ENCODE measurements around the gene FOXP2.
"Not testable (repeated sequence)": the region's sequence is repeated elsewhere in the genome, so short reads cannot be mapped to it uniquely, and the experiment has no call there.

The FOXP2 gene

DNA sequence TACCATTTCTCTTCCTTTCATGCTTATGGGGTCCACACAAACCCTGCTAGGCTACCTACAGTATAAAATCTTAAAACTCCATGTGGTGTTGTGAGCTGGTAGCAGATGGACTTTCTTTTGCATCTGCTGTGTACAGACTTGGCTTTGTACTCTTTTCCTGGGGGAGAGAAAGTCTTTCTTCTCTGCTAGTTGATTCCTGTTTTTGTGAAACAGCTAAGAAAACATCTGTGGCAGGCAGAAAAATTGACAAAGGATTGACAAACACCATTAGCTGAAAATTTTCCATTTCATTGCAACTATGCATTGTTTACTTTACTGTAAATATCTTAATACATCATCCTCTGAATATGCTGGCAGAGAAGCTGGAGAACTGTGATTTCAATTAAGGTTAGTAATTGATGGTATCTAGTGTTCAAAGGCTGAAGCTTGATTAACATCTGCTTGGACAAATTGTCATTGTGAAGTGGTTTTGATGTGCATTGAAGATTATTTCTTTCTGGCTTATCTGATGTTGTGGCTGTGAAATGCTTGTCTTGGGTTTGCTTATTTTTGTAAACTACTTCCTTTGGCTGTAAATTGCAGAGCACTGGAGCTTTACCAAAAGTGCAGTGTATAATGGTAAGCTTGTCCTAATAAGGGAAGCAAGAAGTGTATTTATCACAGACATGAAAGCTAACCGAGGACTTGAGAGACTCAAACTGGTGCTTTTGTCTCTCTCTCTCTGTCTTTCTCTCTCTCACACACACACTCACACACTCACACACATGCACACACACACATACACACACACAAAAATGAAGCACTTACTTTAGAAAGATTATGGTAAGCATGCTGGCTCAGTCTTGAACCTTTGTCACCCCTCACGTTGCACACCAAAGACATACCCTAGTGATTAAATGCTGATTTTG is at the start of gene FOXP2:
Gene FOXP2, plus strand, starts transcription at position 660 of the 908 bp plus-strand sequence. CDS start 11,697 bp downstream, outside the sequence.
- peak; percentile 26 for DNase-seq (ENCODE audit: low spot score)

DNA sequence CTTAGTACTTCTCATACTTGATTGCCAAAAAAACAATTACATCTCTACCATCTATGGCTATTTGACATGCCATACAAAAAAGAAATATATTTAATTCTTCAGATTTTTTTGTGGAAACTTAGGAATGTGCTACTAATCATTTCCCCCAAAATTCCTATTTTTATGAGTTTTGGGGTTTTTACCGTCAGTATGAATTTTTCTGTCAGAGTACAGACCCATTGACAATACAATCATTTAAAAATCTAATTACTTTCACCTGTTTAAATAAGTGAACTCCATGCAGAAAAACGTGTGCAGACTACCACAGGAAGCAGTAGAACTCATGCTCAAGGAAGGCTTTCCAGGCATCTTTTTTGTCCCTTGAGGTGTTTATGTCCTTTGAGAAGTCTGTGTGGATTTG is 48.8 kb upstream of the FOXP2 start:
- DNase-seq (ENCODE audit: low spot score) = no peak

DNA sequence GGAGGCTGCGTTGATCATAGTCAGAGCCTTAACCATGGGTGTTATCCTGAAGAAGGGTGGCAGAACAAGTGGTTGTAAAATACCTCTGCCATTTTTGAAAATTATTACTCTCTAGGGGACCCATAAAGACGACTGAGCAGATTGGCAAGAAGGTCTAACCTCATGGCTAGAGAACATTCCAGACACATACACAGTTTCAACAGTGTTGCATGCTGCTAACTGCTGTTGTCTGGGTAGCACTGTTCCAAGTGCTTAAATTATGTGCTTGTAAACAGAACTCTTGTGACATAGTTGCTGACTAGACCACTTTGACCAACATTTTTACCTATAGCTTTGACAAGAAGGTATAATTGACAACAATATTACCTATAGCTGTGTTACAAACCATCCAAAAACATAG is 46.1 kb upstream of the FOXP2 start:
- DNase-seq (ENCODE audit: low spot score) = no peak

DNA sequence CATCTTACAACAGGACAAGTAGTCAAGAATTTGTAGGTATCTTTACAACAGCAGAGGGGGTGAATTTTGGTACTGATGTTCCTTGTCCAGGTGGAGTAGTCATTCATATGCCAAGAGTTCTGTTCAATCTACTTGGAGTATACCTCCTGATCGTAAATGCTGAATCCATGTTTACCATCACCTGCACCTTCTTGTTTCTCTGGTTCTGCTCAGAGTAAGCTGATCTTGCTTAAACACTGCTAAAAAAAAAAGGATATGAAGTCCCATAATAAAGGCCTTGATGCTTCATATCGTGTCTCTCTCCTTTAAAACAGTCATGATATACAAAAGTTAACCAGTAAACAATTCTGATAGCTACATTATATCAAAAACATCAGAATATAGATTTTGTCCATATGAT is 45.3 kb upstream of the FOXP2 start:
- no peak for DNase-seq (ENCODE audit: low spot score)

DNA sequence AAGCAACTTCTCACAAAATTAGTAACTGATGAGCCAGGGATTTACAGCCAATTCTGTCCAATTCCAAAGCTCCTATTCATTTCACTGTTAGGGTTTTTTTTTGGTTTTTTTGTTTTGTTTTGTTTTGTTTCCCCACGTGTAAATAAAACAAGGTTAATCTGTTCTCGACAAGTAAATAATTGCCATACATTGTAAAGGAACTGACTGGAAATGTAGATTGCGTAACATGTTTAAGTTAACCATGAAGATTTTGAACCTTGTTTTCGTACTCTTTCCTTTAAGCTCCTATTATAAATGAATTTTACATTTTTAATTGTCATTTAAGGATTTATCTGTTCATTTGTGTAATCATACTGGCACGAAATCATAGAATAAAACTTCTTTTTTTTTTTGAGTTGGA is 42.0 kb upstream of the FOXP2 start:
- DNase-seq (ENCODE audit: low spot score) = no peak

DNA sequence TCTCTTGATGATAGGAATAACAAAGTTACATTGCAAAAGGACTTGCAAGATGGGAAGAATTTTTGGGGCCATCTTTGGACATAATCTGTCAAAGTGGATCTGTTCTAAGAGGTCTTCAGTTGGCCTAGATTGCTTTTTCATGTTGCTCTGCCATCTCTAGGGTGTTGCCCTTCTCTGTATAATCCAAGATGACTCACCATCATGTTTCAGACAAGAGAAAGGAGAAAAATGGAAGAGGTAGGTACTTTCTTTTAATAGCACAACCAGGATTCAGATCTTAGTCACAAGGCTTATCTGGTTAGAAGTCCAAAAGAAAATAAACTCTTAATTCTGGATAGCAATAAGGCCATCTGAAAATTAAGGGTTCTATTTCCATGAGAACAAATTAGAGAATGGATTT is 38.7 kb upstream of the FOXP2 start:
- DNase-seq (ENCODE audit: low spot score) = no peak

DNA sequence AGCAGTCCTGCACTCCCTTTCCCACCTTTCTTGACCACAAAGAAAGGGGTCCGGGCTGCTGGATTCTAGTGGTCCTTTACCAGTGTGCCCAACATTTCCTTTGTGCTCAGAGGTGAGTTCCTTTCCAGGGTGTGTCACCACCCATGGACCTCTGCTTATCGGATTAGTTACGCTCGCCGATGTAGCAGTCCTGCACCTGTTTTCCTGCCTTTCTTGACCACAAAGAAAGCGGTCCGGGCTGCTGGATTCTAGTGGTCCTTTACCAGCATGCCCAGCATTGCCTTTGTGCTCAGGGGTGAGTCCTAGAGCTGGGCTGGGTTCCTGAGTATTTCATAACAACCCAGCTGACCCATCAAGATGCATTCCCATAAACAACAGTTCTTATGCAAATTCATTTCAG is 30.7 kb upstream of the FOXP2 start:
- DNase-seq (ENCODE audit: low spot score) = not testable (repeated sequence)

DNA sequence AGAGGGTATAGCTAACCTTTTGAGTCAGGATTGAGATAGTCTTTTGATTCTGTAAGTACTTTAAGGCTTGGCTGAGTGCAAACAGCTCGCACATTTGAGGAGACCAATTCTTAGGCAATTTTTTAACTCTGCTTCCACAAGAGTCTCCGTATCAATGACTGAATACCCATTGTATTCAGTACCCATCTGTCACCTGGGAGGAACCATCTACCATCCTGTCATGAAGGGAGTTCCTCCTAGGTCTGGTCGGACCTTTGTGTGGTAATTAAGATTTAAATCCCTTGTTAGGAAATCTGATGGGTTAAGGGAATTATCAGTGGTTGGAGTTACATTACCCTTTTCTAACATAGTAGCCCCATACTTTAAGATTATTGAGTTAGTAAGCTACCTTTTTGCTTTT is 30.3 kb upstream of the FOXP2 start:
- not testable (repeated sequence) for DNase-seq (ENCODE audit: low spot score)

DNA sequence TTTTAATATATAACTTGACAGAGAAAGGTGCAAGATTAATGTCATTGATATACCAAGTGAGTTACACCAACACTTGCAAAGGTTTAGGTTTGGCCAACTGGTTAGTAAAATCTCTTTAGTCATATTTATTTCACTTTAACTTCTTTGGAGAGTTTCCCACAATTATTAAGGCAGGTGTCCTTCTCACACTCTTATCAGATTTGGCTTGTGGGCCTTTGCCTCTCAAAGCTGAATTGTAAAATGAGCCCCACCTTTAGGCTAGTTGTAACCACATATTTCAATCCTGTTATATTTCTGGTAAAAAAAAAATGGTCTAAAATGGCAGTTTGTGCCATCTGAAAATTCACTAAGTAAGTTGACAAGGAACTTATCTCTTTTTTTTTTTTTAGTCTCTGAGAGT is 26.6 kb upstream of the FOXP2 start:
- no peak for DNase-seq (ENCODE audit: low spot score)

DNA sequence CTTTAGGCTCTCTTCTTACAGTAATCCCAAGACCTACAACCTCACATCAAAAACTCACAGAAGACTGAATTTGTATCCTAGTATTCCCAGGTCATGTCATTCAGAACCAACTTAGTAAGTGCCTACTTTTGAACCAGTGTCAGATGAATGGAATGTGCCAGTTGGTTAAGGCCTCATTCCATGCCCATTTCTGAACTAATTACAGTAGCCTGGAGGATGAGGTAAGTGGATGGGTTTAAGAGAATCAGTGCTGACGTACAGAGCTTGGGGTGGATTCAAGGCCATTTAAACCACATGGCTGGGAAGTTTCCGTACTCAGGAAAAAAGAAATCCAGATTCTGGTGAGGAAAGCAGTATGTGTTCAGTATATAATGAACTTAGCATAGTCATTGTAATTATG is 21.9 kb upstream of the FOXP2 start:
- no peak for DNase-seq (ENCODE audit: low spot score)

DNA sequence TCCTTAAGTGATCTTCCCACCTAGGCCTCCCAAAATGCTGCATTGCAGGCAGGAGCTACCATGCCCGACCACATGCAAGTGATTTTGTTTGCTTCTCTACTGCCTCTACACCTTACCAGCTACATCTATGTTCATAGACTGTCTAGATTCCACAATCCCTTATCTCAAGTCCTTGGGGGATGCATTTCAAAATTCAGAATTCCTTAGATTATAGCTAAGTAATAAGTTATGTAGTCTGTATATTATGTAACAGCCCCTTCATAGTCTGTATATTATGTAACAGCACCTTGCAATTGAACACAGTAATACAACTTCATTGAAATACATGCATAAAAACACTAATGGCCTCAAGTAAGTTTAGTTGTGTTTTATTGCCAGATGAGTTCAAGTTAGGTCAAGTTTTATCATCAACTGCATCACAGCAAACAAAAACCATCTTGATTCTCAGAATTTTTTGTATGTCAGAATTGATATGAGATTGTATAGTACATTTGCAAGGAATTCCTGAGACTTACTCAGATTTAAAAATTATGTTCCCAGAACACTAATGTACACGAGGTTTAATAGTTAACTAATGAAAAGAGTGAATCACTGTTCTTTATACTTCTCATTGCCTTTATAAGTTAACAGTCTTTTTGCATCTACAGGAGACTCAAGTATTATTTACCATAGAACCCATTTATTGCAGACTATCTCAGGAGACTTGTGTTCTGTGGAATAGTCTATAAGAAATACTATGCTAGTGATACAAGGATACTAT is 11.6 kb upstream of the FOXP2 start:
- no peak for DNase-seq (ENCODE audit: low spot score)

DNA sequence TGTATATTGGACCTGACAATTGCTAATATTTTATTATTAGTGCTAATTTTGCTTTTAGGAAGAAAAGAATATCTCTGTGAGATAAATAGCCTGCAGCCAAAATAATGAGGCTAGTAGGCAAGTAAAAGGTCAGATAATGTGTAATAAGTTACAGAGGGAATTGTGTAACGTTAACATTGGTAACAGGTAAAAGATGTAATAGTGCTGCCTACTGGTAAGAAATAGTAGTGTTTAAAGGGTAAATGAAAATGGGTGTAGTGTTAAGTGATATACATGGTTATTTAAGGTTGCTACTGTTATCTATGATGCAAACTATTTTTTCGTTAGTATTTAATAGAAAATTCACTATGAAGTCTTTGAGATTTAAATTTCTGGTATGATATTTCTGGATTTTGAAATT is 9.2 kb upstream of the FOXP2 start:
- peak; percentile 70 for DNase-seq (ENCODE audit: low spot score)

DNA sequence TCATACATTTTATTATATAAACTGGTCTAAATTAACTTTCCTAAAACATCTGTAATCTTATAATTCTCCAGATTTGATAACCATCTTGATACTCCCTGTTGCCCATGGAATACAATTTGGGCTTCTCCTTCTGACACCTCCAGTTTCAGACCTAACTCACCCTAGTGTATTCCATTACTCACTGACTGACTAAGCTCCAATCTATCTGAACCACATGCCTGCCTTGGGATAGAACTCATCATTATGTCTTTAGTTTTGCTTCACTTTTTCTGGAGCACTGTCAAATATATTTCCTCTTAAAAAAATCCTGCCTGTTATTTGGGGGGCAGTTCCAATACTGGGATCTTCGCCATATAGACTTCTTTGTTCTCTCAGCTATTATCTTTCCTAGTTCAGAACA is 4.9 kb upstream of the FOXP2 start:
- DNase-seq (ENCODE audit: low spot score) = no peak

DNA sequence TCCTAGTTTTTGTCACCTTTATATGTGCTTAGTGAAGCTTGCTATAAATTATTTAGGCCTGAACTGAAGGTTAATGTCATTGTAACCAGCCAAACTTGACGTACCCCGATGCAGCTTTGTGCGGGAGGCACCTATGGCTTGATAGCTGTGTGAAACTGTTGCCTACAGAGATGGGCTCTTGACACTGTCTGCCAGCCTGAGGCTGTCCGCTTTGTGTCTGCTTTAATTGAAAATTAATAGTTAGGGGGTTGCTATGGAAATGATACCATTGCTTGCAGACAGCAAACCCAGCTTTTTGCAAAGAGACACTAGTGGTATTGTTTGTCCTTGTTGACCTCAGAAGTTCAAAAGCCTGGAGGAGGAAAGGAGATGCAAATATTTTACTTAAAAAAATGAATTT is 2.1 kb upstream of the FOXP2 start:
- DNase-seq (ENCODE audit: low spot score) = no peak

DNA sequence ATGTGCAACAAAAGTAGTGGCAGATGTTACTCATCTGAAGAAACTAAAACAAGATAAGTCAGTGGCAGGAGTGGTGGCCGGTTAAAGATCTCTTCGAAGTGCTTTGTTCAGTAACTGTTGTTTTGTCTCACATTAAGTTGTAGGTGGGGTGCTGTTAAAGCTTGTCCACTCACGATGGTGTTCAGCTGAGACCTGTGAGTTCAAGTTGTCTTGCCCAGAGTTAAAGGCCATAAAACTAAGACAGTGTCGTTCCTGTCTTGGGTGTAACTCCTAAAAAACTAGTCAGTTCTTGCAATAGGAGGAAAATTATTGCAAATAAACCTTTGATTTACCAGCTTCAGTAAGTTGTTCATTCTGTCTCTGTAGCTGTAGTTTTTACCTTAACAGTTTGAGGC is 857 bp upstream of the FOXP2 start:
- no peak for DNase-seq (ENCODE audit: low spot score)

DNA sequence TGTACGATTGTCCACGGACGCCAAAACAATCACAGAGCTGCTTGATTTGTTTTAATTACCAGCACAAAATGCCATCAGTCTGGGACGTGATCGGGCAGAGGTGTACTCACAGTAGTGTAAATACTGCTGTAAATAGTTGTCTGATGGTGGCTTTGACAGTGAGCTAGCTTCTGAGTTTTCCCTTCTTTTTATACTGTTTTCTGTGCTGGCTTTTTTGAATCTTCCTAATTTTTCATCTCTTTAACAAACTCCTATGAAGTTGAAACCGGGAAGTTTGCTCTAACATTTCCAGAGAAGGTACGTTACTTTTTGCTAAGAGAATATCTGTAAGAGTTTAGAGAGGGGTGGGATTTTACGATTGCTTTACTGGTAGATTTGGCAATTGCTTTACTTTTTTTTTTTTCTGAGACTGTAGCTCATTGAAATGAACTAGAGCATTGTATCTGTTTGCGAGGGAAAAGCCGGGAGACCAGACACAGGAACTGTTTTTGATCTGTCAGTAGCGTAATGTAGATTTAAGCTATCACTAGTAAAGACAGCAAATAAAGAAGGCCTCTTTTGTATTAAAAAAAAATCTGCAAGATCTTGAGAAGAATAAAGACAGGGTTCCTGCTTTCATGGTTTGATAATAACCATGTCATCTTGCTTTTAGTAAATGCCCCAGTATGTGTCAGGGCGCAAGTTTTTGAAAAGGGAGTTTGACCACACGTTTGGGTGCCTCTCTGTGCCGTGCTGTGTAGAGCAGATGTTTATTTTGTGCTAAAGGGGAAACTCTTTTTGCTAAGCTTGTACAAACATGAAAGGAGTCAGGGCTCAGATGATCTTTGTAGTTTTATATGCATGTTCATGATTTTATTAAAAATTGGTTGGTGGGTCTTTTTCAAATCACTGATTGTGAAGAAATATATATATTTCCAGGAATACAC is 712 bp downstream of the FOXP2 start:
- peak; percentile 20 for DNase-seq (ENCODE audit: low spot score)

DNA sequence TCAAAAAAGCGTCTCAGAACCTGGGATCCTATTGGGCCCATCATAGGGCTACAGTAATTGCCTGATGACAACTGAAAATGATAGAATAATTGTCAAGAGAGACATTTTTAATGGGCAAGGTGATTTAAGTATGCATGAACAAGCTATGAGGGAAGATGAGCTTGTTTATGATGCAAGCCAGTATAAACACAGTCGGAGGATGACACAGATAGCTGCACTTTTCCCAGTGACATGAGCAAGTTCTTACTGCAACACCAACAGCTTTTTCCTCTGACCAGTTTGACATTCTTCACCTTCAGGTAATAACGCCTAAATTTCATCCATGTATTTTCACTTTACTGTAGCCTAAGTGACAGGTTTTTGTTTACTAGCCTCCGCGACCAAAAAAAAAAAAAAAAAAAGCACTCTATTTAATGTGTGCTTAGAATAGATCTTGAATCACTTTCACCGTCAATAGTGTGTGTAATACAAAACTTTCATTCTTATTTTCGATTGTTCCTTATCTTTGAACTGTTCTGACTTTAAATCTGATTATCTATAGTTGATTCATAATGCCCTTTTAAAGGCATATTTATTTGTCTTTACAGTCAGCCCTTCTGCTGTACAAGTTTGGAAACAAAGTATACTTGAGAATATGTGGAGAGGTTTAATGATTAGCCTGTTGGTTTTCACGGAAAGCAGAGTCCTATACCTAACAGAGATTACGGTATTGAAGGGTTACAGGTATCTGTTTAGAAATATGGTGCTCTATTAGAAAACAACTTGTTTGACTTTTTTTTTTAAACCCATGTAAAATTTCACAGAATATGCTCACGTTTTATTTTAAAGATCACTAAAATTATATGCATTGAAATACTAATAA is 1.7 kb downstream of the FOXP2 start:
- DNase-seq (ENCODE audit: low spot score) = peak; percentile 29

DNA sequence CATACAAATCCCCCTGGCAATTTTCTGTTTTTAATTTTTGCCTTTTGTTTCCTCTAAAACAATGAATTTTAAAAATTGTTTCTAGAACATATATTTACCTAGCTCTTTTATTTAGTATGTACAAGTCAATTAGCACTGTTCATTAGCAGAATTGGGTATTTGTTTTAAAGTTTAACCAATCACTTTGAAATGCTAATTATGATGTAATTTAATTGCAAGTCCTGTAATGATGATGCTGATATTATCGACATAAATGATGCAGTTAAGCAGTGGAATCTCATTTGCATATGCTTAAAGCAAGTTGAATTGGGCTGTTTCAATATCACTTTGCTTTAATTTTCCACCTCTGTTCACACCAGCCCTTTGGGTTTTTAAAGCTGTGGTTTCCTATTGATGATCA is 2.7 kb downstream of the FOXP2 start:
- no peak for DNase-seq (ENCODE audit: low spot score)

DNA sequence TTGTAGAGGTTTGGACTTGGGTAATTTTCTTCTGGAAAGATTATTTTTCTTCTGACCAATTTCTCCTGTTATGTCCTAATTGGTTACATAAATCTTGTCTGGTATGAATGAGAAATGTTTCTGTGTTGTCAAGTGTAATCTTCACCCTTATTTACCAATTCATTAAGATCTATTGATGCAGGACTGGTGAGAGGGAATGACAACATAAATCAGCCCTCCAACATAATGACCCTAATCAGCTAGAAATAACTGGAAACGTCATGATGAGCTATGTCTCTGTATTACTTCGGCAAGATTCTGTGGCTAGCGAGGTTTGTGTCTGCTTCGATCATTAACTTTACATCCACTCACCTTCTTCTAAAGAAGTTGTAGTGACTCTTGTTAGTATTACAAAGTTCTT is 3.5 kb downstream of the FOXP2 start:
- no peak for DNase-seq (ENCODE audit: low spot score)

DNA sequence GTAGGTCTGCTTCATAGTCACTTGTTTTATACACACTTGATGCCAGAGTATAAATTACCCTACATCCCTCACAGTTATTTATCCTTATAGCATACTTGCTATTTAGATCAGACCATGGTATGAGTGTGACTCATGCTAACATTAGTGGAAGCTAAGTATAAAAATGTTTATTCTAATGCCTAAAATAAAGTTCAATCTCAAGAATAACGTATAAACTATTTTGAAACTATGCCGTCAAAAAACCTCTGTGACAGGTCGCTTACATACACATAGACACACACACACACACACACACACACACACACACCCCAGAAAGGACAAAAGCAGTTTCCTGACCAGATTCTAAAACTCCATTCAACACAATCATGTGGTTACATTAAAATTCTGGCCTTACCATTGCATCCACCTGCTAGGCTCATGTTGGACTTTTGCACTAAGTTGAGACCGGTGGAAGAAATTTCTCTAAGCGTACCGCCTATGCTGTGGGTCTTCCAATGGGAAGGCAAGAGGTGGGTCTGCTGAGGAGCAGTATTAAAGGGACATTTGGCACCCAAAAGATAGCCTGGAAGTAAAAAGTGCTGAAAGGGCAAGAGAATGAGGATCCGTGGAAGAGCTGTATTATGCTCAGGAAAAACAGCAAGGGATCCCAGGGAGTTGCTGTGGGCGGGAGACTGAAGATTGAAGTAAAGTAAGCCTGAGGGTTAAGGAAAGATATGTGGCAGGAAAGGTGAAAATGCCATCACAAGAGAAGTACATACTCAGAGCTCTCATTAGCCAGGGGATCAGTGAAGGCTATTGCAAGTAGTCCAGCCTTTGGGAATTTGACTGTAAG is 5.0 kb downstream of the FOXP2 start:
- no peak for DNase-seq (ENCODE audit: low spot score)
